ENCODE measurements around the gene CWF19L2. TPM values are rescaled to one million over a fixed set of nuclear protein-coding genes. Genes with fewer than 3 reads are reported as not detected.

The CWF19L2 gene
- total and polyA plus RNA-seq, 2 experiments from 2014 or later: 20.3 to 27.2 TPM

DNA sequence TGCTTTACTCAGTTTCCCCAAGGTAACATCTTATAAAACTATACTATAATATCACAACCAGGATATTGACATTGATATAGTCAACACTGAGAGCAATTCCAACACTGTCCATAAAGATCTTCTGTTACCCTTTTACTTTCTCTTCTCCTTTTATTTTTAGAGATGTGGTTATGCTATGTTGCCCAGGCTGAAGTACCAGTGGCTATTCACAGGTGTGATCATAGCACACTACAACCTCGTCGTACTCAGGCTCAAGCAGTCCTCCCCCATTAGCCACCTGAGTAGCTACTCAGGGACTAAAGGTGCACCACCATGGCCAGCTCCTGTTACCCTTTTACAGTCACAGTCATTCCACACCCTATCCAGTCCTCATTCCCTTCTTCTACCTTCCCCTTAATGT lies 119.7 kb downstream of the CWF19L2 start:
- no peaks in the 10 kb centered on the region for H3F3A ChIP-seq (replicated peaks; ENCODE audit: low read depth)
- TF ChIP-seq, protein P1, sequence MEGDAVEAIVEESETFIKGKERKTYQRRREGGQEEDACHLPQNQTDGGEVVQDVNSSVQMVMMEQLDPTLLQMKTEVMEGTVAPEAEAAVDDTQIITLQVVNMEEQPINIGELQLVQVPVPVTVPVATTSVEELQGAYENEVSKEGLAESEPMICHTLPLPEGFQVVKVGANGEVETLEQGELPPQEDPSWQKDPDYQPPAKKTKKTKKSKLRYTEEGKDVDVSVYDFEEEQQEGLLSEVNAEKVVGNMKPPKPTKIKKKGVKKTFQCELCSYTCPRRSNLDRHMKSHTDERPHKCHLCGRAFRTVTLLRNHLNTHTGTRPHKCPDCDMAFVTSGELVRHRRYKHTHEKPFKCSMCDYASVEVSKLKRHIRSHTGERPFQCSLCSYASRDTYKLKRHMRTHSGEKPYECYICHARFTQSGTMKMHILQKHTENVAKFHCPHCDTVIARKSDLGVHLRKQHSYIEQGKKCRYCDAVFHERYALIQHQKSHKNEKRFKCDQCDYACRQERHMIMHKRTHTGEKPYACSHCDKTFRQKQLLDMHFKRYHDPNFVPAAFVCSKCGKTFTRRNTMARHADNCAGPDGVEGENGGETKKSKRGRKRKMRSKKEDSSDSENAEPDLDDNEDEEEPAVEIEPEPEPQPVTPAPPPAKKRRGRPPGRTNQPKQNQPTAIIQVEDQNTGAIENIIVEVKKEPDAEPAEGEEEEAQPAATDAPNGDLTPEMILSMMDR (conservative IDR thresholded peaks at IDR 0.05; ENCODE audit: low read depth in 2 of 2): no peak
- TF ChIP-seq, protein P2, sequence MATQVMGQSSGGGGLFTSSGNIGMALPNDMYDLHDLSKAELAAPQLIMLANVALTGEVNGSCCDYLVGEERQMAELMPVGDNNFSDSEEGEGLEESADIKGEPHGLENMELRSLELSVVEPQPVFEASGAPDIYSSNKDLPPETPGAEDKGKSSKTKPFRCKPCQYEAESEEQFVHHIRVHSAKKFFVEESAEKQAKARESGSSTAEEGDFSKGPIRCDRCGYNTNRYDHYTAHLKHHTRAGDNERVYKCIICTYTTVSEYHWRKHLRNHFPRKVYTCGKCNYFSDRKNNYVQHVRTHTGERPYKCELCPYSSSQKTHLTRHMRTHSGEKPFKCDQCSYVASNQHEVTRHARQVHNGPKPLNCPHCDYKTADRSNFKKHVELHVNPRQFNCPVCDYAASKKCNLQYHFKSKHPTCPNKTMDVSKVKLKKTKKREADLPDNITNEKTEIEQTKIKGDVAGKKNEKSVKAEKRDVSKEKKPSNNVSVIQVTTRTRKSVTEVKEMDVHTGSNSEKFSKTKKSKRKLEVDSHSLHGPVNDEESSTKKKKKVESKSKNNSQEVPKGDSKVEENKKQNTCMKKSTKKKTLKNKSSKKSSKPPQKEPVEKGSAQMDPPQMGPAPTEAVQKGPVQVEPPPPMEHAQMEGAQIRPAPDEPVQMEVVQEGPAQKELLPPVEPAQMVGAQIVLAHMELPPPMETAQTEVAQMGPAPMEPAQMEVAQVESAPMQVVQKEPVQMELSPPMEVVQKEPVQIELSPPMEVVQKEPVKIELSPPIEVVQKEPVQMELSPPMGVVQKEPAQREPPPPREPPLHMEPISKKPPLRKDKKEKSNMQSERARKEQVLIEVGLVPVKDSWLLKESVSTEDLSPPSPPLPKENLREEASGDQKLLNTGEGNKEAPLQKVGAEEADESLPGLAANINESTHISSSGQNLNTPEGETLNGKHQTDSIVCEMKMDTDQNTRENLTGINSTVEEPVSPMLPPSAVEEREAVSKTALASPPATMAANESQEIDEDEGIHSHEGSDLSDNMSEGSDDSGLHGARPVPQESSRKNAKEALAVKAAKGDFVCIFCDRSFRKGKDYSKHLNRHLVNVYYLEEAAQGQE (IDR thresholded peaks at IDR 0.05; ENCODE audit: unreplicated experiment): peak; percentile 16
- no peak overlapping the region for H3K4me3 ChIP-seq
- H3K4me1 ChIP-seq (ENCODE audit: insufficient read depth): no peaks in the 10 kb centered on the region
- Mint-ChIP-seq H3K36me3 (ENCODE audit: low read depth) (no peaks in the 10 kb centered on the region), H3K4me3 (no peak overlapping the region), H3K27me3 (ENCODE audit: insufficient read depth, low read depth, poor library complexity) (no peaks in the 10 kb centered on the region), H3K27ac (no peak overlapping the region), H3K9me3 (0 out of 3 replicates have a peak, but pooled peaks cover 4% of the 10 kb centered on the region), H3K4me1 (no peaks in the 10 kb centered on the region)
- no peaks in the 10 kb centered on the region for H3K79me2 ChIP-seq (replicated peaks; ENCODE audit: insufficient read depth)
- no peak overlapping the region for H3K4me2 ChIP-seq
- H2AFZ ChIP-seq: no peak overlapping the region
- no peak for DNase-seq (ENCODE audit: low spot score)
- ATAC-seq: peak; percentile 36; the same call in 2 of the 3 replicates
- no peaks in the 10 kb centered on the region for H3K27me3 ChIP-seq (ENCODE audit: insufficient read depth)
- H4K20me1 ChIP-seq (replicated peaks; ENCODE audit: insufficient read depth): no peaks in the 10 kb centered on the region
- H3K27ac ChIP-seq (ENCODE audit: low read depth): no peak overlapping the region
- no peaks in the 10 kb centered on the region for H3K36me3 ChIP-seq (ENCODE audit: insufficient read depth)
- no peaks in the 10 kb centered on the region for H3K9me2 ChIP-seq (ENCODE audit: insufficient read depth)

DNA sequence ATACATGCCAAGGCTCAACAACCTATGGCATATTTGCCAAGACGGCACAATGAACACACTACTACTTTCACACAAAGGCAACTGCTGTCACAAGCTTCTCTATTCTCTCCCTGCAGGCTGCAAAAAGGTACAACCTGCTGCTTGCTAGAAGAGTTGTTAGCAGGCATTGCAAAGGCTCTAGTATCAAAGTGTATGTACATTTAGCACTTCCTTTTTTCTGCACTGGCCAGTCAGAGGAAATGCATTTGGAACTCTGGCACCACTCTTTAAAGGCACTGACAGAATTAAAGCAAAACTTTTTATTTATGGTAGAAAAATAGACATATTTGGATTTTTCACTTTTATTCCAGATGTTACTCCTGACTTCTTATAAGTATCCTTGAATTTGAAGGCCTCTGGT lies 125.9 kb downstream of the CWF19L2 start:
- no peak overlapping the region for H3K4me3 ChIP-seq
- H3K9me3 Mint-ChIP-seq: no peaks in the 10 kb centered on the region
- peak; percentile 22 for DNase-seq (ENCODE audit: low spot score)
- no peaks in the 10 kb centered on the region for H3K4me1 ChIP-seq (ENCODE audit: insufficient read depth)
- H3K27me3 ChIP-seq (ENCODE audit: insufficient read depth): no peaks in the 10 kb centered on the region
- H3F3A ChIP-seq (replicated peaks; ENCODE audit: low read depth): no peaks in the 10 kb centered on the region
- no peaks in the 10 kb centered on the region for H3K36me3 ChIP-seq (ENCODE audit: insufficient read depth)
- no peak overlapping the region for H3K4me2 ChIP-seq
- no peak overlapping the region for H3K27ac ChIP-seq (ENCODE audit: low read depth)
- ATAC-seq: peak; percentile 32; the same call in 2 of the 3 replicates
- no peaks in the 10 kb centered on the region for H3K27me3 Mint-ChIP-seq (ENCODE audit: insufficient read depth, low read depth, poor library complexity)
- no peak overlapping the region for H2AFZ ChIP-seq
- H3K36me3 Mint-ChIP-seq (ENCODE audit: low read depth): no peaks in the 10 kb centered on the region
- no peak overlapping the region for H3K4me3 Mint-ChIP-seq
- peaks cover 3% of the 10 kb centered on the region; the same call in 2 of the 3 replicates for H3K4me1 Mint-ChIP-seq
- no peak overlapping the region for H3K27ac Mint-ChIP-seq
- H3K79me2 ChIP-seq (replicated peaks; ENCODE audit: insufficient read depth): no peaks in the 10 kb centered on the region
- H3K9me2 ChIP-seq (ENCODE audit: insufficient read depth): no peaks in the 10 kb centered on the region
- H4K20me1 ChIP-seq (replicated peaks; ENCODE audit: insufficient read depth): no peaks in the 10 kb centered on the region
- TF ChIP-seq, protein P3, sequence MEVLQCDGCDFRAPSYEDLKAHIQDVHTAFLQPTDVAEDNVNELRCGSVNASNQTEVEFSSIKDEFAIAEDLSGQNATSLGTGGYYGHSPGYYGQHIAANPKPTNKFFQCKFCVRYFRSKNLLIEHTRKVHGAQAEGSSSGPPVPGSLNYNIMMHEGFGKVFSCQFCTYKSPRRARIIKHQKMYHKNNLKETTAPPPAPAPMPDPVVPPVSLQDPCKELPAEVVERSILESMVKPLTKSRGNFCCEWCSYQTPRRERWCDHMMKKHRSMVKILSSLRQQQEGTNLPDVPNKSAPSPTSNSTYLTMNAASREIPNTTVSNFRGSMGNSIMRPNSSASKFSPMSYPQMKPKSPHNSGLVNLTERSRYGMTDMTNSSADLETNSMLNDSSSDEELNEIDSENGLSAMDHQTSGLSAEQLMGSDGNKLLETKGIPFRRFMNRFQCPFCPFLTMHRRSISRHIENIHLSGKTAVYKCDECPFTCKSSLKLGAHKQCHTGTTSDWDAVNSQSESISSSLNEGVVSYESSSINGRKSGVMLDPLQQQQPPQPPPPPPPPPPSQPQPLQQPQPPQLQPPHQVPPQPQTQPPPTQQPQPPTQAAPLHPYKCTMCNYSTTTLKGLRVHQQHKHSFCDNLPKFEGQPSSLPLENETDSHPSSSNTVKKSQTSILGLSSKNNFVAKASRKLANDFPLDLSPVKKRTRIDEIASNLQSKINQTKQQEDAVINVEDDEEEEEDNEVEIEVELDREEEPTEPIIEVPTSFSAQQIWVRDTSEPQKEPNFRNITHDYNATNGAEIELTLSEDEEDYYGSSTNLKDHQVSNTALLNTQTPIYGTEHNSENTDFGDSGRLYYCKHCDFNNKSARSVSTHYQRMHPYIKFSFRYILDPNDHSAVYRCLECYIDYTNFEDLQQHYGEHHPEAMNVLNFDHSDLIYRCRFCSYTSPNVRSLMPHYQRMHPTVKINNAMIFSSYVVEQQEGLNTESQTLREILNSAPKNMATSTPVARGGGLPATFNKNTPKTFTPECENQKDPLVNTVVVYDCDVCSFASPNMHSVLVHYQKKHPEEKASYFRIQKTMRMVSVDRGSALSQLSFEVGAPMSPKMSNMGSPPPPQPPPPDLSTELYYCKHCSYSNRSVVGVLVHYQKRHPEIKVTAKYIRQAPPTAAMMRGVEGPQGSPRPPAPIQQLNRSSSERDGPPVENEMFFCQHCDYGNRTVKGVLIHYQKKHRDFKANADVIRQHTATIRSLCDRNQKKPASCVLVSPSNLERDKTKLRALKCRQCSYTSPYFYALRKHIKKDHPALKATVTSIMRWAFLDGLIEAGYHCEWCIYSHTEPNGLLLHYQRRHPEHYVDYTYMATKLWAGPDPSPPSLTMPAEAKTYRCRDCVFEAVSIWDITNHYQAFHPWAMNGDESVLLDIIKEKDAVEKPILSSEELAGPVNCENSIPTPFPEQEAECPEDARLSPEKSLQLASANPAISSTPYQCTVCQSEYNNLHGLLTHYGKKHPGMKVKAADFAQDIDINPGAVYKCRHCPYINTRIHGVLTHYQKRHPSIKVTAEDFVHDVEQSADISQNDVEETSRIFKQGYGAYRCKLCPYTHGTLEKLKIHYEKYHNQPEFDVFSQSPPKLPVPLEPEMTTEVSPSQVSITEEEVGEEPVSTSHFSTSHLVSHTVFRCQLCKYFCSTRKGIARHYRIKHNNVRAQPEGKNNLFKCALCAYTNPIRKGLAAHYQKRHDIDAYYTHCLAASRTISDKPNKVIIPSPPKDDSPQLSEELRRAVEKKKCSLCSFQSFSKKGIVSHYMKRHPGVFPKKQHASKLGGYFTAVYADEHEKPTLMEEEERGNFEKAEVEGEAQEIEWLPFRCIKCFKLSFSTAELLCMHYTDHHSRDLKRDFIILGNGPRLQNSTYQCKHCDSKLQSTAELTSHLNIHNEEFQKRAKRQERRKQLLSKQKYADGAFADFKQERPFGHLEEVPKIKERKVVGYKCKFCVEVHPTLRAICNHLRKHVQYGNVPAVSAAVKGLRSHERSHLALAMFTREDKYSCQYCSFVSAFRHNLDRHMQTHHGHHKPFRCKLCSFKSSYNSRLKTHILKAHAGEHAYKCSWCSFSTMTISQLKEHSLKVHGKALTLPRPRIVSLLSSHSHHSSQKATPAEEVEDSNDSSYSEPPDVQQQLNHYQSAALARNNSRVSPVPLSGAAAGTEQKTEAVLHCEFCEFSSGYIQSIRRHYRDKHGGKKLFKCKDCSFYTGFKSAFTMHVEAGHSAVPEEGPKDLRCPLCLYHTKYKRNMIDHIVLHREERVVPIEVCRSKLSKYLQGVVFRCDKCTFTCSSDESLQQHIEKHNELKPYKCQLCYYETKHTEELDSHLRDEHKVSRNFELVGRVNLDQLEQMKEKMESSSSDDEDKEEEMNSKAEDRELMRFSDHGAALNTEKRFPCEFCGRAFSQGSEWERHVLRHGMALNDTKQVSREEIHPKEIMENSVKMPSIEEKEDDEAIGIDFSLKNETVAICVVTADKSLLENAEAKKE (CRISPR knock-in tag; IDR thresholded peaks at IDR 0.05): no peak
- TF ChIP-seq, protein P1 (conservative IDR thresholded peaks at IDR 0.05; ENCODE audit: low read depth in 2 of 2): no peak
- TF ChIP-seq ZNF114 (CRISPR knock-in tag; IDR thresholded peaks at IDR 0.05): no peak

Measured in GM23338 (cell line).